ENCODE measurements around the gene PGPEP1. TPM values are rescaled to one million over a fixed set of nuclear protein-coding genes. Genes with fewer than 3 reads are reported as not detected.

PGPEP1 gene
- total RNA-seq, 1 experiment from 2014 or later, result 15.8 TPM

- Histone ChIP-seq H3K27ac (ENCODE audit: low read depth, low read length, poor library complexity, severe bottlenecking) (peak overlapping the region; percentile 37), H3K36me3 (ENCODE audit: insufficient read depth, low read length, poor library complexity, severe bottlenecking) (peaks cover 37% of the 10 kb centered on the region), H3K27me3 (replicated peaks; ENCODE audit: insufficient read depth, low read depth, low read length, poor library complexity) (no peaks in the 10 kb centered on the region), H3K4me3 (ENCODE audit: low read depth, low read length, poor library complexity, severe bottlenecking) (no peak overlapping the region), H3K9me3 (ENCODE audit: low read depth, low read length, poor library complexity, severe bottlenecking) (no peaks in the 10 kb centered on the region), H3K4me1 (ENCODE audit: insufficient read depth, low read length, poor library complexity, severe bottlenecking) (peaks cover 17% of the 10 kb centered on the region)
- no peak for DNase-seq (ENCODE audit: low spot score)
- BruUV-seq (replicated peaks), result no TSS peak
- ChIA-PET POLR2A (ENCODE audit: low non-redundant PET) (no interaction called here), CTCF (no interaction called here)
- intact Hi-C loops (cut with micrococcal nuclease; ENCODE audit: unreplicated experiment), result no loop called here
- TF ChIP-seq CTCF (conservative IDR thresholded peaks at IDR 0.05; ENCODE audit: low read depth, low read length), result no peak
- TF ChIP-seq EZH2 (IDR thresholded peaks at IDR 0.05; ENCODE audit: borderline replicate concordance, low read depth, low read length, poor library complexity, severe bottlenecking), result no peak
These were observed 33.1 kb upstream of the PGPEP1 start for GRCh38 chr19:18307271-18307681.

GRCh38 chr19:18308051-18308947, 32.1 kb upstream of the PGPEP1 start:
- BruUV-seq (replicated peaks), result no TSS peak
- POLR2A ChIA-PET (ENCODE audit: low non-redundant PET), result no interaction called here
- CTCF ChIA-PET, result no interaction called here
- Histone ChIP-seq H3K4me1 (ENCODE audit: insufficient read depth, low read length, poor library complexity, severe bottlenecking) (peaks cover 17% of the 10 kb centered on the region), H3K36me3 (ENCODE audit: insufficient read depth, low read length, poor library complexity, severe bottlenecking) (peaks cover 41% of the 10 kb centered on the region), H3K27ac (ENCODE audit: low read depth, low read length, poor library complexity, severe bottlenecking) (peak overlapping the region; percentile 37), H3K9me3 (ENCODE audit: low read depth, low read length, poor library complexity, severe bottlenecking) (no peaks in the 10 kb centered on the region), H3K4me3 (ENCODE audit: low read depth, low read length, poor library complexity, severe bottlenecking) (no peak overlapping the region), H3K27me3 (replicated peaks; ENCODE audit: insufficient read depth, low read depth, low read length, poor library complexity) (no peaks in the 10 kb centered on the region)
- TF ChIP-seq CTCF (conservative IDR thresholded peaks at IDR 0.05; ENCODE audit: low read depth, low read length) (no peak), EZH2 (IDR thresholded peaks at IDR 0.05; ENCODE audit: borderline replicate concordance, low read depth, low read length, poor library complexity, severe bottlenecking) (no peak)
- intact Hi-C loops (cut with micrococcal nuclease; ENCODE audit: unreplicated experiment), result no loop called here
- DNase-seq (ENCODE audit: low spot score), result no peak

- DNase-seq (ENCODE audit: low spot score), result no peak
- ChIA-PET POLR2A (ENCODE audit: low non-redundant PET) (no interaction called here), CTCF (no interaction called here)
- no peaks in the 10 kb centered on the region for H3K9me3 ChIP-seq (ENCODE audit: low read depth, low read length, poor library complexity, severe bottlenecking)
- H3K4me1 ChIP-seq (ENCODE audit: insufficient read depth, low read length, poor library complexity, severe bottlenecking), result peaks cover 16% of the 10 kb centered on the region
- no peaks in the 10 kb centered on the region for H3K27me3 ChIP-seq (replicated peaks; ENCODE audit: insufficient read depth, low read depth, low read length, poor library complexity)
- no peak overlapping the region for H3K4me3 ChIP-seq (ENCODE audit: low read depth, low read length, poor library complexity, severe bottlenecking)
- no peak overlapping the region for H3K27ac ChIP-seq (ENCODE audit: low read depth, low read length, poor library complexity, severe bottlenecking)
- TF ChIP-seq EZH2 (IDR thresholded peaks at IDR 0.05; ENCODE audit: borderline replicate concordance, low read depth, low read length, poor library complexity, severe bottlenecking) (no peak), CTCF (conservative IDR thresholded peaks at IDR 0.05; ENCODE audit: low read depth, low read length) (no peak)
- no TSS peak for BruUV-seq (replicated peaks)
- peaks cover 41% of the 10 kb centered on the region for H3K36me3 ChIP-seq (ENCODE audit: insufficient read depth, low read length, poor library complexity, severe bottlenecking)
- intact Hi-C loops (cut with micrococcal nuclease; ENCODE audit: unreplicated experiment), result no loop called here
These were observed 31.5 kb upstream of the PGPEP1 start for GRCh38 chr19:18308948-18309325.
